Femur (tissue), 1 donor: Measurements from ENCODE around the gene BLID.

Experiments used
- DNase-seq: peaks from one replicate; pipeline ENCODE4 v3.0.0-alpha.2; 2017

BLID gene, protein sequence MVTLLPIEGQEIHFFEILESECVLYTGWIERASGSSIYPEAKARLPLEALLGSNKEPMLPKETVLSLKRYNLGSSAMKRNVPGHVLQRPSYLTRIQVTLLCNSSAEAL

DNA sequence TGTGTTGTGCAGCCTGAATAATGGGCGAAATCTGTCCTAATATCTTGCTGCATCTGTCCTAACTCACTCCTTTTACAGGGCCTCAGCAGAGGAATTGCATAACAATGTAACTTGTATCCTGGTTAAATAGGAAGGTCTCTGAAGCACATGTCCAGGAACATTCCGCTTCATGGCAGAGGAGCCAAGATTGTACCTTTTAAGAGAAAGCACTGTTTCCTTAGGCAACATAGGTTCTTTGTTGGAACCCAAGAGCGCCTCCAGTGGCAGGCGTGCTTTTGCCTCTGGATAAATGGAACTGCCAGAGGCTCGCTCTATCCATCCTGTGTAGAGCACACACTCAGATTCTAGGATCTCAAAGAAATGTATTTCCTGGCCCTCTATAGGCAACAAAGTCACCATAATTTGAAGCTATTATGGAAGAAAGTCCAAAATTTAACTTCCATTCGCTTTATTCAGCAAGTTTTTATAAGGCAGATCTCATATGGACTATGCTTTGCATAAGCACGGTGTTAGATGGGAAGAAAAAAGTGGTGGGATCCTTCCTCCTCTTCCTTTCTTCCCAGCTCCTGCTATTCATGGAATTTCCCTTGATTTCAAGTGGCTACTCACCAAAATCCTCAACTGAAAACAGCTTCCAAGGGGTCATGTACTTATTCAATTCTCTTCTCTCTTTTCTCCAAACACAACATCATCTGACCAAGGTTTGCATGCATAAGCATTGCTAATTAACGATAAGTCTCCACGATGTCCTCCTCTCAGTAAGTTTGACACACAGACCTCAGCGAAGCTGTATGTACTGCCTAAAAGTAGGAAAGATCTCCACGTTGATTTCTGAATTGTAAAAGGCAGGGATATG is at the start of gene BLID:
Gene BLID (minus strand): TSS at position 692 of the 856 bp plus-strand sequence. CDS start 293 bp downstream, at position 399.
- no peak for DNase-seq

DNA sequence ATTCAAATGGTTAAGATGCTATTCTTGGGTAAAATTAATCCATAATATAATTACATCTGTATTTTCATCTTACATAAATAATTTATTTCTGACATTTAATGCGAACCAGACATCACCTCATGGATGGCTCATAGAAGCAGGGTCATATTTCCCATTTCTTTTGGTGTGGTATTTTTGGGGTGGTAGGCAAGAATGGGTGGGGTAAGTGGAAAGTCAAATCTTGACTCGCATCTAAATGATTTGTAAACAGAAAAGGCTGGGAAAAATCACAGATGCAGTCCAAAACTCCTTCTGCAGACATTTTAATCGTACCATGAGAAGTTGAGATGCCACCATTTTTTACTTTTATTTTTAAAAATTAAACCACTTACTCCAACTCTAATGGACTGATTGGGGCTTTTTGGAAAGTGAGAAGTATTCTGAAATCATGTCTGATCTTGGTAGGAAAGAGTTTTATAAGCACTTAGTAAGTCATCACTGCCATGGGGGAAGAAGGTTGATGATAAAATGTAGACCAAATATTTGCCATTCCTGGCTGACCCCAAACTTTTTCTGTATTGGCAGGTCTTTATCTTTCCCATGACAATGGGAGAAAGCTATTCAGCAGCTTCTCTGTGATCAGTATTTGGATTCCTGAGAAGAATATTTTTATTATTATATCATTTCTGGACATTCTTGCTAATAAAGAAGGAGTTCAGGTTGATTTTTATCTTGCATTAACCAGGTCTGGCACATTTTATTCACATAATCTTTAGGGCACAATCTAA is 47.2 kb upstream of the BLID start:
- no peak for DNase-seq

DNA sequence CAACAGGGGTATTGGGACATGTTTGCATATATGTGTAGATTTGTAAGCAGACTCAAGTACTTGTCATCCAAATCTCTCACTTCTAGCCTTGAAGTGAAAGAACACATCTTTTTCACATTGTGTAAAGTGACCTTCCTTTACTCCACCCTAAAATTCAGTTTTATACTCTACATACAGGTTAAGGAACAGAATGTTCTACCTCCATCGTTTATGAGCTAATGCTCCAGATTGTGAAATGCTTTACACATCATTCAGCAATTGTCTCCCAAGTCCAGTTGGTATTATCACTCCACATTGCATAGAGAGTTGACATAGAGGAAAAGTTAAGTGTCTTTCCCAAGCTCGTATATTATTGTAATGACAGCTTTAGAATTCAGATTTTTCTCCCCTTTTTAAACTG is 46.1 kb upstream of the BLID start:
- DNase-seq, result no peak

DNA sequence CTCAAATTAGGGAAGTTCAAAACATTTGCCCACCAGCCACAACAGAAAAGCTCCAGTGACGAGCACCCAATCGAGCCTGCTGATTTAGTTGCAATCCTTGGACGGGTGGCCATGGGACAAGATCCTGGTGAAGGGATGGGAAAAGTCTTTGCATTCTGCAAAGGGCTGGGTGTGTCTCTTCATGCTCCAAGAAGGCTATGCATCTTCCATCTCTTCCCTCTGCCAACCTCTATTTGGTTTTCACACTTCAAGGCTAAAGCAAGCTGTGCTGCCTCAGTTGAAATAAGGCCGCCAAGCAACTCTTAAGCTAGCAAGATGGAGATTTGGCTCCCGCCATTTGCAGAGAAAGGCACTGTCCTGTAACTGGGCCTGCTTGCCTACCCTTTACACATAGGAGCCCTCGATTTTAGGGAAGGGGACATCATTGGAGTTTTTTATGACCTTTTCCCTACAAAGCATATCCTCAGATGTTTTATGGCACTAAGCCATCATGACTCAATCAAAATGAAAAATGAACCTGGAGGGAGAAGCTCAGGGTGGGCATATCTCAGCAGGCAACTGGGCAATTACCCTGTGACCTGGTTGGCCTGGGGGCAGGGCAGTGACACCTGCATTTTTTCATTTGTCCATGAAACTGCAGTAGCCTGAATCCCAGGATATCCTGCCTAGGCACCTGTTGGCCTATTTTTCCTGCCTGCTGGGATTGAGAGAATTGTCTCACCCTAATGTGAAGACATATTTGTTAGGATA is 45.0 kb upstream of the BLID start:
- no peak for DNase-seq

DNA sequence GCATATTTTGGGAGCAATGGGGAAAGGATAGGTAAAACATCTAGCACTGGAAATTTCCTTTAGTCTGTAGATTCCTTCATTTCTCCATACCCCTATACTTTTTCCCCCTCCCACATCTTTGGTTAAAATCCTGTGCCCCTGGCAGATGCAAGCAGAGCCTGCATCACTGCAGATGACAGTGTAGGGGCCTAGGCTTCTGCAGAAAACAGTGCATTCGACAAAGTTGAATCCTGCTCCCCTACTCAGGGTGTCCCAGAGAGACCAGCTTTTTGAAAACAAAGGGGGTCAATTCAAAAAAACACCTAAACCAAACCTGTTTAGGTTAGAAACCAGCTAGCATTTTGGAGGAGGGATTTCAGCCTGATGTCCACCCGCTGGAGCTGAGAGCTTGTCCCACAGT is 43.8 kb upstream of the BLID start:
- no peak for DNase-seq

DNA sequence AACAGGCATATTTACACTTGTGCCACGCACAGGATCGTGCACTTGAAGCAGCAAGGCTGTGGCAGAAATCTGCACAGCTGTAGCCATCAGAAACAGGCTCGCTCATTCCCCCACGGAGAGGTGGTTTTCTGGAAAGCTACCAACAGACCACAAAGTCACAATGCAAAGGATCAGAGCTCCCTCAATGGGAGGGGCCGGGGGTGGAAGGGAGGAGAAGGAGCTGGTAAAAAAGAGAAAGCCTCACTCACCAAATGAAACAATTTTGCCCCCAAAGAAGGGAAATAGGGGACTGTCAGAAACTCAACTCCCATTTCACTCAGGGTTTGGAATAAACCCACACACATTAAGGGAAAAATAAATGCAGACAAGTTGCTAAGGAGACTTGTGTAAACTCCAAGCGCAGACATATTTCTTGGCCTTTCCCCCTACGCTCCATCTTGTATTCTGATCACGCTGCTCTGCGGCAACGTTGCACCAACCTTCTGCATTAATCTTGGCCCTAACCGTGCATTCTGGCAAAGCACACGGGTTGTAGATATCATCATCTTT is 43.2 kb upstream of the BLID start:
- peak; percentile 77 for DNase-seq

DNA sequence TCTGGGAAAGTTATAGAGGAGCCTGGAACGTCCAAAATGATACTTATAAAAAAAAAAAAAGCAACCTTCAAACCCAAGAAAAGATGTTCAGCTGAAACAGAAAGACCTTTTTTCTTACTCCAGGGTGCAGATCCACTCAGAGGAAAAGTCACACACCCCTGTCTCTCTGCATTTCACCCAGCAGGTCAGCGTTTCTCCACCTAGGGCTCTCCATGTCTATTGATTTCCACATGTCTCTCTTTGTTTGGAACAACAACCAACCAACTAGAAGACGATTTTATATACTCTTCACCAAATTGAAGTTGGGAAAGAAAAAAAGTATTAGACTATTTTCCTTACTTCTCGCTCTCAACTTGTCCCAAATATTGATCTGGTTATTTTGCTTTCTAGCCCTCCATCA is 42.2 kb upstream of the BLID start:
- DNase-seq, result no peak

DNA sequence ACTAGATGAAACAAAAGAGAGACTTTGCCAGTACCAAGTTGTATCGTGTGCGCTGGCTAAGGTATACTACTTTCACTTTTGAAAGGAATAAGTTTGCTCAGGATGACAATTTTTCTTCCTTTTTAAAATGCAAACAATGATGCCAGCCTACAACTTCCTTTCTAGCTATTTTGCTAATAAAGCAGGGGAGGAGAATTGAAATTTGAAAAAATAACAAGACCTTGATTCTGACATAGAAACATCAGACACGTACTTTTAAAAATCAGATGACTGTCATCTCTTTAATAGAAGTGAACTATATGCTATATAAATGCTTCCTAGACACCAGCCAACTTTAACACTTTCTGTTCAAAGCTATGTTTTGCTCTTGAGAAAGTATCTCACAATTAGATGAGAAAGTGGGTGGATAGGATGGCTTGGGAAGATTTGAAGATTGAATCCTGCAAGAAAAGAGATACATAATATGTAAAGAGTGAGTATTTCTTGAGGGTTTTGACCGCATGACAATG is 41.7 kb upstream of the BLID start:
- no peak for DNase-seq

DNA sequence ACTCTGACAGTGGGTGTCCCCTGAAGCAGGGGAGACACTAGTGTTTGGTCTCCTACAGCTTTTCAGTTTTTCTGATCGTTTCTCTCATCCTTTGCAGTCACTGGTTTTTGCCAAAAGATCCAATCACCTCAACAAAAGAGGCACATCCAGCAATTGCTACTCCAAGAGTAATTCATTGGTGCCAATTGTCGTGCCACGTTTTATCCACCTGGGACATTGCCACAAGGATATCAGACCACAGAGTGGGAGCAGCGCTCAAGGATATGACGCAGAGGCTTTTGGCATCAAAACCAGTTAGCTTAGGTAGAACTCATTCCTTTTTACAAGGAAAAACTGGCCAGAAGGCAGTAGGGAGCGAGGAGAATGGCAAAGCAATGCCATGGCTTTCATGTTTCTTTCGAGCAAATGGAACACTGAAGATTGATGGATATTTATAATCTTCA is 40.9 kb upstream of the BLID start:
- peak; percentile 61 for DNase-seq

DNA sequence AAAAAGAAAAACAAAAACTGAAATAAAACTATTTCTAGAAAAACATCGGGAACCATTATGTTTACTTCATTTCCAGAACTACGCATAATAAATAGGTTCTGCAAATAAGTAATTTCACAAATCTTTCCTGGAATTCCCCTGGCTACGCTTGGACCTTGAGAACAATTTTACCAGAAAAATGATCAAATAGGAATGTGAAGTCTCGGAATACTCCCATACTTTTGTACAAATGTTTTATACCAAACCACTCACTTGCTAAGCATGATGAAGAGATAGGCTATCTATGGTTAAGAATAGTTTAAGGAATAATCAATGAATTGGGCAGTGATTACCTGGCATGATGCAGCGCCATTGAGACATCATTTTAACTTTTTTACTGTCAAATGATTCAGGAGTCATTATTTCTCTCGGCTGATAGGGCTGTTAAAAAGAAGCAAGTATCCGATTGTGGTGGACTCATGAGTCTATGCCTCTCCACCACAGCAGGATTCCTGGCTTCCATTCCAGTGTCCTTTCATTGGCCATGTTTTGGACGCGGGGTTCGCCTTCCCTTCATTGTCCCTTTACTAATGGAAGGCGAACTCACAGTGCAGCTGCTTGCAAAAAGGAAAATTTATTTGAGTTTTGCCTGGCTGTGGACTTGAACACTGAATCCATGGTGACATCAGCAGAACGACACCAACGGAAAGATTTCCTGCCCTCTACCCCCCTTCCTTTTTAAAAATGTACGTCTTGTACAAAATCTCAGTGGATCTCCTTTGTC is 39.9 kb upstream of the BLID start:
- no peak for DNase-seq

DNA sequence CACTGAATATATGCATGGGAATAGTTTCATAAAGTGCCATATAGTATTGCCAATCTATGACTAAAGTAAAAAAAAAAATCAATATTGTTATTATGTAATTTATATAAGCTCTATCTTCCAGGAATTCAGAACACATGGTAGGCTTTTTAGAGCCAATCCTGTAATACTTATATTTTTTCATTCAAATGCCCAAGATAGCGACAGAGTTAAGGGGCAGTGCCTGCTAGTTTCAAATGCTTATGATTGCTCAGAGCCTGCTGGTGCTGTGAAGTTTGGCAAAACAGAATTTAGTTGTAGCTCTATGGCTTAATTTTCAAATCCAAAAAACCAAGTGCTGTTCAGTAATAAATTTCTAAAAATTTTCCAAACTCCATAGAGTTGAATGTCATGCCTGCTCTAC is 39.0 kb upstream of the BLID start:
- DNase-seq, result no peak

DNA sequence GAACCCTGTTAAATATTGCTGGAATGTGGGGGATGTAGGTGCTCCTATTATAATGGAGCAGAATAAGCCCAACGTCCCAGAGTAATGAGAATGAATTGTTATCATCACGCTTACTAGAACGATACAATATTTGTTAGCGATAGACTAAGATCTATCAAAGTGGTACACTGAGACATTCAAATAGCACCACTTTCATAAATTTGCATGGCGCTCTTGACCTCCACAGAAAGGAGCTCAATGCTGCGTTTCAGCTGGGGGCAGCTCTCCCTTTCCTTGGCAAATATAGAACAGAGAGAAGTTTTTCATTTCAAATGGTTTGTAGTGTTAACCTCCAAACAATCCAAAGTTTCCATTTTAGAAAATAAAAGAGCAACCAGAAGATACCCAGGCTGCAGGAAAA is 38.2 kb upstream of the BLID start:
- no peak for DNase-seq

DNA sequence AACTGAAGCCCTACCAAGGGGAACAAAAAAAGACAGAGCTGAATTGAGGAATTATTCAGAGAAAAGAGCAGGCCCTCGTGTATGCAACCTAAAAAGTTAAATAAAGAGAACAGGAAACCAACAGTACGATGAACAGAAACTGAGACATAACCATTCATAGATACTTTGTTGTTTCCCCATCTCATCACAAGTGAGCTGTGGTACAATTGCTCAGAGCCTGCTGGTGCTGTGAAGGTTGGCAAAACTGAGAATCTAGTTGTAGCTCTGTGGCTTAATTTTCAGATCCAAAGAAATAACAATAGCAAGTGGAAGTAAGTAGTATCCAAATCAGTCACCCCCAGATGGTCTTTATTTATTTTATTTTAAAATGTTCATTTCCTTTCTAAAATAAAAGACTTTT is 37.7 kb upstream of the BLID start:
- no peak for DNase-seq

DNA sequence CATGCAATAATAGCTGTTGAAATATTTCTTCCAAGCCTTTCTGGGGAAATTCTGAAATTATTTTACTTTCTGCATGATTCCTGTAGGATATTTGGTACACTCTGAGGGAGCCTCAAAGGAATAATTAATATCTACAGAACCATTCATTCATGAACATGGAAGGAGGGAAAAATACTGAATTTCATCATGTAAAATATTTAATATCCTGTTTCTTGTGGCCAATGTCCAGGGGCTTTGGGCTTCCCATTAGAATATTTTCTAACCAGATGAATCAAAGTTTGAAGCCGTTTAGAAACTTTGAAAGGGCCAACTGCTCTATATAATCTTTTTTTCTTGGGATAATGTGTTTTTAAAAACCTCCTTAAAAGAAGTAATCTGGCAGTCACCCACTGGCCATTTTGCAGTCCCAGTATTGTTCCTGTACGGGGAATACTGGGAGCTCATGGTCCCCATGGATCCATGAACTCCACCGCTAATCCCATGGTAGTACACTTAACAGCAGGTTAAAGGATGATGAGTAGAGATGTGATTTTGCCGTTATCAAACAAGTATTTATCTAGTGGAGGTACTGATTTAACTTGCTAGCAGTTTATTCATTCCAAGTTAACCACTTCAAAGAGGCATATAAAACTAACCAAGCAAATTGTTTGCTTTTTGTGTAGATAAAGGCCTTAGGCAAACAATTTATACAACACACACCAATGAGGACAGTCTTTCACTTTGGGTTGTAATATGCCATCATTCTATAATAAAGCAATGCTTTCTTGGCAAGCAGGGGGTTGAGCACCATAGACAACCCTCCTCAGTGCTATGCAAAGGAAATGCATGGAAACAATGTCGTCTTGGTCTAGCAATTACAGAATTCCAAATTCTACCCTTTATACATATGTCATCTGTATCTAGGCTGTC is 34.5 kb upstream of the BLID start:
- no peak for DNase-seq

DNA sequence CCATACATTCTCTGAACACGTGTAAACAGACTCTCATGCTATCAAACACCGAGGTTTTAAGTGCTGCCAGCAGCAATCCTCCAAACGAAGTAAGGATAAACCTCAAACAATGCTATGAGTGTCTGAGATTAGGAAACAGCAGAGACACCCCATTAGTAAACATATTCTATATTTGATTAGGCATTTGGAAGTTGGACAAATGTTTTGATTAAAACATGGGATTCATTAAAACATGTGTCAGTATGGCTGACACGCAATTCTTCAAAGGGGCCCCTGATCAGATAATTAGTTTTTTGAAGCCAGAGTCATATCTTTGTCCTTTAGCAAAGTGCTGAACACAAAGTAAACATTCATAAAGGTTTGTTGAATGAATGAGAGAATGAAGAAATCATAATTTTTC is 33.2 kb upstream of the BLID start:
- DNase-seq, result no peak

DNA sequence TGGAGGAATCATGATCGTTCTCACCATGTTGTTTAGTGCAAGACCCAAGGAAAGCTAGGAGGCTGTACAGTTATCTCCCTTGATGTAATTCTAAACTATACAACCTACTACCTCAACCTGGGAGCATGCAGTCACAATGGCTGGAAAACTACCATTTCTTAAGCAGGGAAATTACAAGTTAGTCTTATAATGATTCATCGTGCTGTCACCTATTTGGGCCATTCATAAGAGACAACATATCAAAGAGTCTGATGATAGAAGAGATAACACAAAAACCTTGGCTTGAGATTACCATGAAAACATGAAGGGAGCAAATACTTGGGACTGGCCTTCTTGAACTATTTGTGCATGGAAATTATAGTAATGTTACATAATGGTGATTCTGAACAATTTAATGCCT is 30.5 kb upstream of the BLID start:
- DNase-seq, result no peak

DNA sequence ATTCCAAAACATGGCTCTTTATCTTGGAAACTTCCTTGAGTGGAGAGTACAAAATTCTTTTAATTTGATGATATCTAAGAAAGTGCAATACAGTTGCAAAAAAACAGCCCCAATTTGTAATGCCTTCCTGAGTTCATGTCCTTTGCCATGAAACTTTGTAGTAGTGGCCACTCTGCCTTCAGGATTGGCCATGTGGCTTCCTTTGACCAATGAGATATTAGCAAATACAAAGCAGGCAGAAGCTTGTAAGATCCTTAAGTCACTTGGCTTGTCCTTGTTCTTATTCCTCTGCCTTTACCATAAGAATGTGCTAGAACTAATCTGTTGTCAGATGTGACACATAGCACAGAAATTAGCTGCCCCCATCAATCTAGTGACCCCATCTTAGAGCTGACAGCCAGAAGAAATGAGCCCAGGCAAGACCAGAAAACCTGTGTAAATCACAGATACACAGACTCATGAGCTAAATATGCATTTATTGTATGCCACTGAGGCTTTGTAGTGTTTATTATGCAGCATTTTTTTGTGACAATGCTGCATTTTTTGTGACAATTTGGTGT is 29.8 kb upstream of the BLID start:
- no peak for DNase-seq

DNA sequence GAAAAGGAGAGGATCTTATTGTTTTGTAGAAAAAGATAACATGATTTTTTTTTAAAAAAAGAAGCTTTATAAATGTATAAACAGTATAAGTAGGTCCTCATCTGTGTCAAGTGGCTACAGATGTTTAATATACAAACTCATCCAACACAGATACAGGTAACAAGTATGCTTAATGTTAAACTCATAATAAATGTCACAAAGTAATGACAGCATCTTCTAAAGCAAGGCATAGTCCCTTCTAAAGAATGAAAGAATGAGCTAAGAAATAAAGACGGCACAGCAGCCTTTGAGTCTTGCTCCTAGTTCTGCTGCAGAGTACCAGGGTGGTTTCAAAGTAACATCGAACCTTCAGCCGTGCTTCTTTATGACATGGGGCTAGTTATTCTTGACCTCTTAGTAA is 28.7 kb upstream of the BLID start:
- no peak for DNase-seq

DNA sequence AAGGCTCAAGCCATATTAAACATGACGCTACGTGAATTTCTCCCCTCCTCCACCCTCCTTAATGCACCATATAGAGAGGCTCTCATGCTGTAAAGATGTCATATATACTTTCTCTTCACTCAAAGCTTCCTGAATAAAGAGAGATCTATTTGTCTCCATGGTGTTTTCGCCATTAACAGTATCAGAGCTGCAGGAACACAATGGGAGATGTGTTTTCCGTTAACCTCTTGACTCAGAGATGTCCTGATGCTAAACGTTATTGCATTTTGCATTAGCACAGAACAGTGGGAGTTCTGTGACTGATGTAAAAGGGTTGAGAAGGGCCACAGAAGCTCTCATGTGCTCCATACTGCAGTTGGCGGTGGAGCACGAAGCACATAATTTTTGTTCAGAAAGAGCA is 25.7 kb upstream of the BLID start:
- DNase-seq, result no peak

DNA sequence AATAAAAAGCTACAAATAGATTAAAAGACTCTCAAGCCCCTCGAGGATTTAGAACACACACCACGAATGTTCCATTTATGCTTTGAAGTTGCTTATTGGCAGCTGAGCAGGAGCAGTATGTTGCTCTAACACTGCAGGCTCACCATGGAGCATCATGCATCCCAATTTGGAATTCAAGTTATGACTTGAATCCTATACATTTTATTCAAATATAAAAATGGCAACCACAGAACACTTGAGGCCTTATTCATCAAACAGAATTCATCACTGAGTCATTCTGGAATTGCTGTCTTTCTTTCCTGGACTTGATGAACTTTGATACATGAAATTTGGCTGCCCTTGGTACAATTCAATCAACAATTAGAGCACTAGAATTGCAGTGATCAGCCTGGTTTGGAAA is 24.5 kb upstream of the BLID start:
- no peak for DNase-seq

DNA sequence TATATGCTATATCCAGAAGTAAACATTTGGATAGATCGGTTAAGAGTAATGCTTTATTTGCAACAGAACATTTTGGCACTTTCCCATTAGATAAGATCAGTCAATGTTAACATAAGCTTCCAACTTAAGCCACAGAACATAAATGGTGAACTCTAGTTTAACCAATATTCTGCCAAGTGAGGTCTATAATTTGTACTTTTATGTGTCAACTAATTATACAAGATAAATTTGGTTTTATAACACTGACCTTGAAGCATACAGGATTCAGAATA is 23.5 kb upstream of the BLID start:
- no peak for DNase-seq
